Activated CD8-positive, alpha-beta memory T cell treated with anti-CD3 and anti-CD28 coated beads for 1 hour (primary cell): Measurements from ENCODE around the gene TCTN1.
"Not testable (repeated sequence)": the region's sequence is repeated elsewhere in the genome, so short reads cannot be mapped to it uniquely, and the experiment has no call there.

Source experiments
- DNase-seq, 2 donors: peaks; one replicate each; pipeline ENCODE4 v3.0.0-alpha.2; 2020; ENCODE audit warnings: low read depth in 1 of 2; ENCODE audit errors: extremely low read depth in 1 of 2

TCTN1 gene

GRCh38 chr12:110583137-110584059, 30.5 kb upstream of the TCTN1 start, which contains the start of gene PPTC7:
Gene PPTC7, minus strand, starts transcription at chr12:110583318. Its CDS starts 287 bp downstream, at chr12:110583031.
- peak; percentile 91 to 94 for DNase-seq

- no peak for DNase-seq
Measured at GRCh38 chr12:110585231-110585799, 28.6 kb upstream of the TCTN1 start.

GRCh38 chr12:110587102-110587501, 26.8 kb upstream of the TCTN1 start:
- not testable (repeated sequence) for DNase-seq

GRCh38 chr12:110590059-110590458, 23.9 kb upstream of the TCTN1 start:
- DNase-seq: no peak

GRCh38 chr12:110590806-110591326, 23.1 kb upstream of the TCTN1 start:
- DNase-seq: no peak

- DNase-seq: no peak
Measured at GRCh38 chr12:110591451-110592051, 22.4 kb upstream of the TCTN1 start.

GRCh38 chr12:110592078-110592477, 21.9 kb upstream of the TCTN1 start:
- no peak for DNase-seq

GRCh38 chr12:110592919-110593318, 21.0 kb upstream of the TCTN1 start:
- DNase-seq: not testable (repeated sequence)

- DNase-seq: no peak
Measured at GRCh38 chr12:110597885-110598284, 16.0 kb upstream of the TCTN1 start.

GRCh38 chr12:110599334-110599733, 14.6 kb upstream of the TCTN1 start:
- no peak for DNase-seq

- no peak for DNase-seq
Measured at GRCh38 chr12:110600254-110600653, 13.7 kb upstream of the TCTN1 start.

- DNase-seq: not testable (repeated sequence)
Measured at GRCh38 chr12:110602085-110602814, 11.7 kb upstream of the TCTN1 start.

GRCh38 chr12:110606253-110606611, 7.7 kb upstream of the TCTN1 start:
- no peak for DNase-seq

- no peak for DNase-seq
Measured at GRCh38 chr12:110613071-110613770, 708 bp upstream of the TCTN1 start.

- DNase-seq: no peak
Measured at GRCh38 chr12:110615171-110615570, 1.2 kb downstream of the TCTN1 start.

- DNase-seq: no peak
Measured at GRCh38 chr12:110616471-110617115, 2.7 kb downstream of the TCTN1 start.

- no peak for DNase-seq
Measured at GRCh38 chr12:110619534-110619953, 5.6 kb downstream of the TCTN1 start.

GRCh38 chr12:110622582-110622981, 8.7 kb downstream of the TCTN1 start:
- DNase-seq: no peak

- DNase-seq: no peak
Measured at GRCh38 chr12:110627500-110628195, 13.7 kb downstream of the TCTN1 start.
